Measurements from ENCODE around the gene ADAT1.
"Not testable (repeated sequence)": the region's sequence is repeated elsewhere in the genome, so short reads cannot be mapped to it uniquely, and the experiment has no call there.

ADAT1 gene

GRCh38 chr16:75618780-75619179 lies 4.3 kb downstream of the ADAT1 start:
- DNase-seq: no peak

GRCh38 chr16:75617121-75617520 lies 6.0 kb downstream of the ADAT1 start:
- DNase-seq: no peak

GRCh38 chr16:75616521-75617010 lies 6.5 kb downstream of the ADAT1 start:
- DNase-seq: no peak

GRCh38 chr16:75615619-75616018 lies 7.5 kb downstream of the ADAT1 start:
- DNase-seq: no peak

GRCh38 chr16:75614066-75614897 lies 8.8 kb downstream of the ADAT1 start:
- DNase-seq: no peak

- DNase-seq: no peak
These were observed 16.6 kb downstream of the ADAT1 start for GRCh38 chr16:75606507-75606906.

GRCh38 chr16:75603241-75603640 lies 19.8 kb downstream of the ADAT1 start:
- DNase-seq: no peak

- no peak for DNase-seq
These were observed 23.4 kb downstream of the ADAT1 start for GRCh38 chr16:75599452-75600277.

- no peak for DNase-seq
These were observed 29.0 kb downstream of the ADAT1 start for GRCh38 chr16:75593825-75594820.

GRCh38 chr16:75593308-75593707 lies 29.8 kb downstream of the ADAT1 start:
- no peak for DNase-seq

- DNase-seq: not testable (repeated sequence)
These were observed 31.2 kb downstream of the ADAT1 start for GRCh38 chr16:75591927-75592326.

GRCh38 chr16:75590920-75591843 lies 31.9 kb downstream of the ADAT1 start:
- peak; percentile 38 for DNase-seq

- no peak for DNase-seq
These were observed 33.8 kb downstream of the ADAT1 start for GRCh38 chr16:75589306-75589705.

- DNase-seq: no peak
These were observed 34.4 kb downstream of the ADAT1 start for GRCh38 chr16:75588716-75589115.

GRCh38 chr16:75584108-75584507 lies 39.0 kb downstream of the ADAT1 start:
- DNase-seq: no peak

- DNase-seq: peak; percentile 14
These were observed 43.7 kb downstream of the ADAT1 start for GRCh38 chr16:75579281-75579834.

- DNase-seq: no peak
These were observed 44.4 kb downstream of the ADAT1 start for GRCh38 chr16:75578725-75579124.

GRCh38 chr16:75578212-75578611 lies 44.9 kb downstream of the ADAT1 start:
- no peak for DNase-seq

- no peak for DNase-seq
These were observed 46.7 kb downstream of the ADAT1 start for GRCh38 chr16:75576384-75576811.

- no peak for DNase-seq
These were observed 47.1 kb downstream of the ADAT1 start for GRCh38 chr16:75575958-75576357.

GRCh38 chr16:75573955-75574354 lies 49.1 kb downstream of the ADAT1 start:
- DNase-seq: no peak
